K562 (cell line): ENCODE results near the gene TRMT1. TPM values are rescaled to one million over a fixed set of nuclear protein-coding genes. Genes with fewer than 3 reads are reported as not detected.

Source experiments
- BRD9 ChIP-seq: fragments of 450-650 bp; IDR thresholded peaks from 2 replicates; pipeline ENCODE4 v1.6.1; 2018; ENCODE audit warnings: low read depth; ENCODE audit not compliant: partially characterized antibody
- CEBPB ChIP-seq: fragments of 450-650 bp; IDR thresholded peaks from 2 replicates; pipeline ENCODE4 v1.6.1; 2016; ENCODE audit warnings: missing genetic modification characterization, missing compliant biosample characterization
- CHAMP1 ChIP-seq: fragments of 450-650 bp; IDR thresholded peaks from 2 replicates; pipeline ENCODE4 v1.6.1; 2016; ENCODE audit warnings: mild to moderate bottlenecking
- CREM ChIP-seq: IDR thresholded peaks from 2 replicates; pipeline ENCODE4 v1.6.1; 2014; ENCODE audit warnings: antibody characterized with exemption, low read depth
- E2F3 ChIP-seq: fragments of 250-450 bp; sonication (Bioruptor Pico); IDR thresholded peaks from 2 replicates; pipeline ENCODE4 v1.4.0; 2020; ENCODE audit warnings: mild to moderate bottlenecking
- FOXP1 ChIP-seq: sonication (generic); formaldehyde crosslinking; IDR thresholded peaks from 2 replicates; pipeline ENCODE4 v1.8.0; 2022; ENCODE audit warnings: mild to moderate bottlenecking, missing genetic modification reagents
- GABPB1 ChIP-seq: sonication (generic); formaldehyde crosslinking; IDR thresholded peaks from 2 replicates; pipeline ENCODE4 v1.8.0; 2022; ENCODE audit warnings: mild to moderate bottlenecking, missing genetic modification reagents
- HIVEP1 ChIP-seq: fragments of 250-450 bp; sonication (Bioruptor Pico); IDR thresholded peaks from 2 replicates; pipeline ENCODE4 v1.4.0; 2020; ENCODE audit warnings: mild to moderate bottlenecking
- HLTF ChIP-seq: fragments of 450-650 bp; IDR thresholded peaks from 2 replicates; pipeline ENCODE4 v1.6.1; 2016
- JUND ChIP-seq, 2 experiments: IDR thresholded peaks; 2 replicates in 1 of 2; 3 replicates in 1 of 2; pipeline ENCODE4 v1.6.1; 2011; ENCODE audit warnings: borderline replicate concordance in 2 of 2, low read depth in 2 of 2, low read length in 2 of 2, improper control_type of control experiment in 1 of 2, missing biosample characterization in 1 of 2, missing genetic modification characterization in 1 of 2, missing genetic modification reagents in 1 of 2
- KAT7 ChIP-seq: sonication (generic); formaldehyde crosslinking; IDR thresholded peaks from 2 replicates; pipeline ENCODE4 v1.8.0; 2022; ENCODE audit warnings: missing genetic modification reagents, mild to moderate bottlenecking, borderline replicate concordance
- LCOR ChIP-seq: sonication (generic); formaldehyde crosslinking; IDR thresholded peaks from 2 replicates; pipeline ENCODE4 v1.8.0; 2022; ENCODE audit warnings: mild to moderate bottlenecking, missing genetic modification reagents
- MCM7 ChIP-seq, 2 experiments: fragments of 450-650 bp; IDR thresholded peaks; 2 replicates each; pipeline ENCODE4 v1.6.1; 2016 to 2018
- MEIS2 ChIP-seq: fragments of 450-650 bp; IDR thresholded peaks from 2 replicates; pipeline ENCODE4 v1.6.1; 2014; ENCODE audit warnings: mild to moderate bottlenecking; ENCODE audit not compliant: partially characterized antibody
- NFATC3 ChIP-seq: fragments of 450-650 bp; IDR thresholded peaks from 2 replicates; pipeline ENCODE4 v1.6.1; 2017; ENCODE audit warnings: mild to moderate bottlenecking
- NFYB ChIP-seq: IDR thresholded peaks from 2 replicates; pipeline ENCODE4 v1.6.1; 2011; ENCODE audit warnings: mild to moderate bottlenecking, moderate library complexity; ENCODE audit not compliant: insufficient read length; ENCODE audit errors: extremely low read depth
- NR4A1 ChIP-seq, 2 experiments: fragments of 250-450 bp in 1 of 2; fragments of 450-650 bp in 1 of 2; sonication (Bioruptor Pico) in 1 of 2; IDR thresholded peaks; 2 replicates each; pipeline versions ENCODE4 v1.4.0 to v1.6.1; 2016 to 2020; ENCODE audit warnings: mild to moderate bottlenecking in 2 of 2, missing compliant biosample characterization in 1 of 2, missing genetic modification characterization in 1 of 2, moderate library complexity in 1 of 2
- PHB ChIP-seq: fragments of 250-450 bp; sonication (Bioruptor Pico); IDR thresholded peaks from 2 replicates; pipeline ENCODE4 v1.5.0; 2021
- PHTF2 ChIP-seq: fragments of 250-450 bp; sonication (Bioruptor Pico); IDR thresholded peaks from 2 replicates; pipeline ENCODE4 v1.5.0; 2021; ENCODE audit warnings: mild to moderate bottlenecking
- POLR2AphosphoS5 ChIP-seq: IDR thresholded peaks from 2 replicates; pipeline ENCODE4 v1.6.1; 2011; ENCODE audit warnings: mild to moderate bottlenecking, low read depth, low read length, moderate library complexity; ENCODE audit not compliant: control insufficient read depth, insufficient read depth
- TCFL5 ChIP-seq: fragments of 250-450 bp; sonication (Bioruptor Pico); conservative IDR thresholded peaks from 2 replicates; pipeline ENCODE4 v1.6.1; 2021; ENCODE audit warnings: mild to moderate bottlenecking, moderate library complexity, matching md5 sums
- XRCC3 ChIP-seq: fragments of 450-650 bp; IDR thresholded peaks from 2 replicates; pipeline ENCODE4 v1.6.1; 2017; ENCODE audit warnings: mild to moderate bottlenecking, moderate library complexity
- ZBTB12 ChIP-seq: fragments of 250-450 bp; sonication (Bioruptor Pico); IDR thresholded peaks from 2 replicates; pipeline ENCODE4 v1.4.0; 2020
- ZKSCAN1 ChIP-seq: fragments of 150-350 bp; IDR thresholded peaks from 2 replicates; pipeline ENCODE4 v1.6.1; 2016; ENCODE audit warnings: low read depth, low read length
- ZNF143 ChIP-seq: sonication (generic); formaldehyde crosslinking; IDR thresholded peaks from 2 replicates; pipeline ENCODE4 v1.9.0; 2022; ENCODE audit warnings: mild to moderate bottlenecking, missing genetic modification reagents
- ZNF75A ChIP-seq: fragments of 450-650 bp; formaldehyde crosslinking; IDR thresholded peaks from 2 replicates; pipeline ENCODE4 v1.4.0; 2020; ENCODE audit warnings: mild to moderate bottlenecking
- polyA plus RNA-seq, 8 experiments: library from polyadenylated mRNA; depleted of rRNA in 4 of 8; stranded (reverse) in 5 of 8; unstranded in 3 of 8; fragments of >200 nt; fragmentation: Nextera tagmentation in 2 of 8; fragmentation: Illumina TruSeq in 1 of 8; extraction: Ambion mirVana in 2 of 8; extraction: Trizol in 1 of 8; gene quantifications; 2 replicates each; pipeline versions ENCODE4 v1.2.1 to v1.2.3, GENCODE V29; 2011 to 2014; ENCODE audit warnings: inconsistent platforms in 1 of 8, missing spikeins in 1 of 8
- total RNA-seq, 7 experiments: library from RNA; depleted of rRNA in 6 of 7; stranded (reverse); fragments of >200 nt in 6 of 7; fragmentation: Illumina TruSeq in 2 of 7; extraction: Trizol in 2 of 7; gene quantifications; 2 replicates each; pipeline versions ENCODE4 v1.2.1 to v1.2.3, GENCODE V29; 2011 to 2021; ENCODE audit warnings: low replicate concordance in 1 of 7

Gene TRMT1
- total and polyA plus RNA-seq, 9 of the 15 experiments (the other 6 are each of a cell fraction or from before 2014, with no cell fraction given): 5.8 to 158 (median 54.3) TPM

GRCh38 chr19:13116282-13117175 is at the start of gene TRMT1 (continued):
- no peak for TF ChIP-seq PHTF2 (CRISPR knock-in tag)
- TF ChIP-seq CHAMP1: no peak
- TF ChIP-seq NFYB: peak; percentile 70
- TF ChIP-seq KAT7: peak; percentile 27; the same call in 1 of the 2 replicates
- TF ChIP-seq TCFL5 (CRISPR knock-in tag): no peak
- TF ChIP-seq E2F3: no peak
- TF ChIP-seq HLTF: peak; percentile 65; the same call in 1 of the 2 replicates
- TF ChIP-seq BRD9: peak; percentile 66
- TF ChIP-seq NR4A1 (CRISPR knock-in tag; IDR thresholded peaks at IDR 0.05): no peak
- TF ChIP-seq NR4A1 (tag; IDR thresholded peaks at IDR 0.05): no peak
- no peak for TF ChIP-seq PHB (CRISPR knock-in tag)
- peak; percentile 38; the same call in 1 of the 2 replicates for TF ChIP-seq CEBPB
- TF ChIP-seq LCOR (CRISPR knock-in tag): peak; percentile 83
- peak; percentile 50; the same call in 1 of the 2 replicates for TF ChIP-seq NFATC3
- TF ChIP-seq XRCC3: no peak
- TF ChIP-seq ZNF143 (CRISPR knock-in tag): peak; percentile 44; the same call in 1 of the 2 replicates
- peak; percentile 48; the same call in 1 of the 2 replicates for TF ChIP-seq JUND (IDR thresholded peaks at IDR 0.05; ENCODE audit: borderline replicate concordance, low read depth, low read length)
- TF ChIP-seq JUND (tag; IDR thresholded peaks at IDR 0.05; ENCODE audit: borderline replicate concordance, low read depth, low read length): peak; percentile 72; the same call in 2 of the 3 replicates
- peak; percentile 82 for TF ChIP-seq MEIS2
- peak in 1 of 2 experiments; percentile 94; a peak in 2 of 4 replicates for TF ChIP-seq MCM7 (IDR thresholded peaks at IDR 0.05)
- peak; percentile 66; the same call in 1 of the 2 replicates for TF ChIP-seq FOXP1
- no peak; the same call in 1 of the 2 replicates for TF ChIP-seq ZKSCAN1
- TF ChIP-seq POLR2AphosphoS5: no peak
- TF ChIP-seq ZNF75A (CRISPR knock-in tag): no peak
- TF ChIP-seq GABPB1 (CRISPR knock-in tag): peak; percentile 83
- TF ChIP-seq CREM: peak; percentile 77; the same call in 1 of the 2 replicates
- TF ChIP-seq HIVEP1 (CRISPR knock-in tag): no peak
- no peak for TF ChIP-seq ZBTB12
